IMR-90 (cell line): Measurements from ENCODE around the gene LATS1. TPM values are rescaled to one million over a fixed set of nuclear protein-coding genes. Genes with fewer than 3 reads are reported as not detected.

Source experiments
- ATAC-seq: fragments of 200-7000 bp; cut with Tn5 transposase; 2 replicates; pipeline ENCODE4 v1.9.1; 2020; ENCODE audit warnings: low read depth, mild to moderate bottlenecking, moderate library complexity
- BruUV-seq: library from RNA; stranded (reverse); fragments of 400-500 nt; replicated peaks from 2 replicates; lab custom pipeline; 2021; lab: Mats Ljungman, UMichigan
- CTCF ChIA-PET: fragments of 300-600 bp; formaldehyde crosslinking; extraction: SDS; loops from one replicate; lab custom pipeline; 2021; ENCODE audit warnings: antibody characterized with exemption; lab: Yijun Ruan, JAX
- POLR2A ChIA-PET: fragments of 300-600 bp; sonication (Branson Sonifier 250); formaldehyde crosslinking; loops from one replicate; lab custom pipeline; 2022; ENCODE audit warnings: antibody characterized with exemption; ENCODE audit not compliant: unreplicated experiment; lab: Charles Lee
- DNase-seq: peaks from one replicate; pipeline ENCODE4 v3.0.0; 2013
- H2AFZ ChIP-seq: replicated peaks from 2 replicates; pipeline ENCODE3; 2013; ENCODE audit warnings: low read length, mild to moderate bottlenecking; ENCODE audit not compliant: poor library complexity
- H2AK5ac ChIP-seq: 2 replicates; pipeline ENCODE4 v1.6.1; 2013; ENCODE audit warnings: low read depth, low read length, inconsistent platforms
- H2AK9ac ChIP-seq: replicated peaks from 2 replicates; pipeline ENCODE3; 2013; ENCODE audit warnings: mild to moderate bottlenecking, low read depth, low read length, moderate library complexity; ENCODE audit not compliant: poor library complexity
- H2BK120ac ChIP-seq: 2 replicates; pipeline ENCODE4 v1.6.1; 2013; ENCODE audit warnings: low read depth, low read length, inconsistent platforms
- H2BK15ac ChIP-seq: 3 replicates; pipeline ENCODE4 v1.6.1; 2013; ENCODE audit warnings: low read depth, low read length, inconsistent platforms
- H2BK20ac ChIP-seq: 2 replicates; pipeline ENCODE4 v1.6.1; 2013; ENCODE audit warnings: low read depth, mild to moderate bottlenecking, inconsistent platforms, low read length, moderate library complexity
- H2BK5ac ChIP-seq: 2 replicates; pipeline ENCODE4 v1.6.1; 2013; ENCODE audit warnings: mild to moderate bottlenecking, low read depth, low read length, inconsistent platforms; ENCODE audit not compliant: poor library complexity, severe bottlenecking
- H3K14ac ChIP-seq: replicated peaks from 2 replicates; pipeline ENCODE4 v1.6.1; 2013; ENCODE audit warnings: low read depth, low read length, inconsistent platforms
- H3K18ac ChIP-seq: 2 replicates; pipeline ENCODE4 v1.6.1; 2013; ENCODE audit warnings: low read depth, low read length, control low read depth
- H3K23ac ChIP-seq: 2 replicates; pipeline ENCODE4 v1.6.1; 2013; ENCODE audit warnings: low read depth, low read length, inconsistent platforms
- H3K27ac ChIP-seq: 2 replicates; pipeline ENCODE4 v1.5.1; 2013; ENCODE audit warnings: mild to moderate bottlenecking, control low read depth, low read length; ENCODE audit not compliant: insufficient read depth
- H3K27me3 ChIP-seq: 2 replicates; pipeline ENCODE4 v1.6.1; 2013; ENCODE audit warnings: low read length; ENCODE audit not compliant: control insufficient read depth, insufficient read depth
- H3K36me3 ChIP-seq: 2 replicates; pipeline ENCODE4 v1.6.1; 2013; ENCODE audit warnings: low read length, mixed read lengths; ENCODE audit not compliant: control insufficient read depth, insufficient read depth
- H3K4ac ChIP-seq: 2 replicates; pipeline ENCODE4 v1.6.1; 2013; ENCODE audit warnings: low read depth, low read length, inconsistent platforms
- H3K4me1 ChIP-seq: 2 replicates; pipeline ENCODE4 v1.6.1; 2013; ENCODE audit warnings: low read length, mixed read lengths; ENCODE audit not compliant: control insufficient read depth, insufficient read depth
- H3K4me2 ChIP-seq: 2 replicates; pipeline ENCODE4 v1.6.1; 2013; ENCODE audit warnings: low read depth, mild to moderate bottlenecking, control low read depth, low read length, moderate library complexity
- H3K4me3 ChIP-seq: 2 replicates; pipeline ENCODE4 v1.5.1; 2013; ENCODE audit warnings: low read depth, mild to moderate bottlenecking, control low read depth, low read length, moderate library complexity; ENCODE audit not compliant: insufficient read depth
- H3K56ac ChIP-seq: 2 replicates; pipeline ENCODE4 v1.6.1; 2013; ENCODE audit warnings: low read length, inconsistent platforms; ENCODE audit not compliant: insufficient read depth; ENCODE audit errors: extremely low read depth
- H3K79me1 ChIP-seq, 2 experiments: 2 replicates each; pipeline ENCODE4 v1.6.1; 2013; ENCODE audit warnings: low read length in 2 of 2, inconsistent platforms in 1 of 2, low read depth in 1 of 2
- H3K9ac ChIP-seq: 2 replicates; pipeline ENCODE4 v1.6.1; 2013; ENCODE audit warnings: low read depth, low read length, control low read depth
- H3K9me1 ChIP-seq: 2 replicates; pipeline ENCODE4 v1.6.1; 2013; ENCODE audit warnings: low read length, inconsistent platforms; ENCODE audit not compliant: insufficient read depth
- H3K9me3 ChIP-seq: 2 replicates; pipeline ENCODE4 v1.6.1; 2013; ENCODE audit warnings: low read length; ENCODE audit not compliant: control insufficient read depth, insufficient read depth
- H4K20me1 ChIP-seq: 2 replicates; pipeline ENCODE4 v1.6.1; 2013; ENCODE audit warnings: low read length, inconsistent platforms; ENCODE audit not compliant: insufficient read depth
- H4K5ac ChIP-seq: 2 replicates; pipeline ENCODE4 v1.6.1; 2013; ENCODE audit warnings: mild to moderate bottlenecking, low read depth, low read length, control low read depth
- H4K8ac ChIP-seq, 2 experiments: 2 replicates each; pipeline ENCODE4 v1.6.1; 2013; ENCODE audit warnings: low read depth in 2 of 2, low read length in 2 of 2, control low read depth in 1 of 2, inconsistent platforms in 1 of 2
- H4K91ac ChIP-seq: 2 replicates; pipeline ENCODE4 v1.6.1; 2013; ENCODE audit warnings: low read depth, low read length, inconsistent platforms; ENCODE audit not compliant: insufficient read depth
- MAZ ChIP-seq: IDR thresholded peaks from 2 replicates; pipeline ENCODE4 v1.6.1; 2012; ENCODE audit warnings: low read depth, mild to moderate bottlenecking, low read length, improper control_type of control experiment, moderate library complexity, borderline replicate concordance
- MXI1 ChIP-seq: IDR thresholded peaks from 2 replicates; pipeline ENCODE4 v1.6.1; 2012; ENCODE audit warnings: low read depth, mild to moderate bottlenecking, low read length, moderate library complexity, borderline replicate concordance
- WGBS, 2 experiments: methylation state at CpG; one replicate each; pipeline versions ENCODE4 v1.1.5 to v1.1.7; 2013; ENCODE audit warnings: missing lambda C conversion rate in 2 of 2; ENCODE audit not compliant: insufficient read length in 1 of 2; ENCODE audit errors: extremely low coverage in 2 of 2; 5-methylcytosine and 5-hydroxymethylcytosine counted together
- dilution Hi-C: fragments of 300-500 bp; cut with HindIII; formaldehyde crosslinking; loops from one replicate; pipeline ENCODE4 v1.14.3; 2018; ENCODE audit warnings: low sequenced_read_pairs; ENCODE audit not compliant: unreplicated experiment
- in situ Hi-C: fragments of 300-500 bp; cut with MboI; formaldehyde crosslinking; loops from 3 replicates; pipeline ENCODE4 v1.14.3; 2019; ENCODE audit warnings: low sequenced_read_pairs, inconsistent platforms, mixed read lengths
- intact Hi-C: fragments of 100-400 bp; cut with micrococcal nuclease; formaldehyde crosslinking; loops from 2 replicates; pipeline ENCODE4 v1.10.0; 2022
- polyA plus RNA-seq, 3 experiments: library from polyadenylated mRNA; depleted of rRNA; stranded (reverse); fragments of >200 nt; gene quantifications; 2 replicates each; pipeline ENCODE4 v1.2.3, GENCODE V29; 2012; ENCODE audit warnings: low replicate concordance in 1 of 3
- total RNA-seq: library from RNA; depleted of rRNA; stranded (reverse); fragments of >200 nt; gene quantifications from 2 replicates; pipeline ENCODE4 v1.2.3, GENCODE V29; 2012

Gene LATS1
- total and polyA plus RNA-seq, 2 of the 4 experiments (the other 2 are of a cell fraction) = 7.9 to 20.1 TPM

GRCh38 chr6:149717255-149717587 is 680 bp downstream of the LATS1 start:
- ChIA-PET POLR2A (interaction anchor here (0.7 kb wide), 1 partner anchor 20 kb away, joined by 10 read pairs; no protein-coding TSS in a partner anchor), CTCF (no interaction called here)
- Histone ChIP-seq H2AK5ac (peak overlapping the region; percentile 78), H2BK5ac (peak overlapping the region; percentile 93), H3K9me1 (peaks cover 3% of the 10 kb centered on the region; the same call in 1 of the 2 replicates), H4K91ac (peak overlapping the region; percentile 74), H3K23ac (peak overlapping the region; percentile 99), H3K56ac (peak overlapping the region; percentile 83), H4K8ac (peak overlapping the region; percentile 84 to 89), H3K36me3 (peaks cover 2% of the 10 kb centered on the region; the same call in 1 of the 2 replicates), H4K5ac (peak overlapping the region; percentile 61), H2AK9ac (peak overlapping the region; percentile 100), H2BK15ac (no peak overlapping the region), H3K9me3 (no peaks in the 10 kb centered on the region), H3K79me1 (peaks cover 8 to 14% of the 10 kb centered on the region in 2 experiments; a peak in 2 of 4 replicates), H2AFZ (peak overlapping the region; percentile 99), H3K4ac (peak overlapping the region; percentile 92), H4K20me1 (peaks cover 9% of the 10 kb centered on the region; the same call in 1 of the 2 replicates), H3K4me1 (peaks cover 2% of the 10 kb centered on the region; the same call in 1 of the 2 replicates), H3K9ac (peak overlapping the region; percentile 82), H2BK20ac (no peak overlapping the region), H3K27ac (peak overlapping the region; percentile 99), H3K14ac (peak overlapping the region; percentile 95), H3K27me3 (no peaks in the 10 kb centered on the region), H3K4me2 (peak overlapping the region; percentile 85), H3K18ac (0 out of 2 replicates have a peak overlapping the region, but pooled peaks have one; percentile 8), H2BK120ac (peak overlapping the region; percentile 63), H3K4me3 (peak overlapping the region; percentile 86)
- intact Hi-C loops = no loop called here
- ATAC-seq = peak; percentile 2; the same call in 1 of the 2 replicates
- 0% methylated on average over 2 of the region's 9 CpGs; no CpG with 5 or more reads in 1 of the 2 experiments for WGBS, 2 experiments
- DNase-seq = no peak
- in situ Hi-C loops = no loop called here
- BruUV-seq = no TSS peak
- dilution Hi-C loops = no loop called here
- TF ChIP-seq MAZ (no peak), MXI1 (peak; percentile 70; the same call in 1 of the 2 replicates)
